ENCODE data around the gene ANKH. TPM values are rescaled to one million over a fixed set of nuclear protein-coding genes. Genes with fewer than 3 reads are reported as not detected.
A peak's percentile ranks its signal among the peaks of the same experiment; 100 is the strongest.

ANKH gene
- total and polyA plus RNA-seq, 10 of the 15 experiments (the other 5 are each of a cell fraction or from before 2014, with no cell fraction given) = 2.1 to 43.9 (median 14.4) TPM

GRCh38 chr5:14767735-14768507, 103.7 kb downstream of the ANKH start:
- ATAC-seq = no peak
- 43% methylated on average over 8 of the region's 8 CpGs for WGBS (ENCODE audit: insufficient coverage, insufficient replicate concordance, low lambda C conversion rate, missing lambda C conversion rate)
- ChIA-PET SMC1A (ENCODE audit: uncharacterized antibody, unreplicated experiment) (interaction anchor here (0.7 to 4.0 kb wide), 6 partner anchors 9 to 81 kb away, joined by 3 to 15 read pairs (median 3); no protein-coding TSS in a partner anchor), CTCF (interaction anchor here (1.0 to 1.6 kb wide), 6 partner anchors 8 to 236 kb away, joined by 3 to 5 read pairs (median 4); no protein-coding TSS in a partner anchor), POLR2A (no interaction called here), RAD21 (ENCODE audit: unreplicated experiment) (no interaction called here)
- Histone ChIP-seq H3K27me3 (replicated peaks in 1 of 2; ENCODE audit: control insufficient read depth in 2 of 2, insufficient read depth in 2 of 2, low read length in 1 of 2) (no peaks in the 10 kb centered on the region), H3K27ac (ENCODE audit: control insufficient read depth, insufficient read depth) (no peak overlapping the region), H4K20me1 (ENCODE audit: control insufficient read depth, insufficient read depth) (no peaks in the 10 kb centered on the region), H3K4me1 (ENCODE audit: control insufficient read depth, insufficient read depth, low read length) (peaks cover 3% of the 10 kb centered on the region), H3K36me3 (ENCODE audit: control insufficient read depth in 2 of 2, insufficient read depth in 2 of 2, low read length in 1 of 2) (peaks cover 0 to 3% of the 10 kb centered on the region in 2 experiments; a peak in 2 of 4 replicates), H3K9me3 (replicated peaks; ENCODE audit: control insufficient read depth, insufficient read depth, low read length) (no peaks in the 10 kb centered on the region), H3K4me3 (no peak overlapping the region), H3K4me2 (ENCODE audit: control insufficient read depth, insufficient read depth) (no peak overlapping the region), H3K79me2 (ENCODE audit: control insufficient read depth, insufficient read depth, low read length) (no peaks in the 10 kb centered on the region), H2AFZ (ENCODE audit: control insufficient read depth, low read depth, low read length) (peak overlapping the region; percentile 12; the same call in 1 of the 2 replicates), H3K9ac (ENCODE audit: control insufficient read depth, insufficient read depth, low read length) (no peak overlapping the region)
- peak; percentile 71 for FAIRE-seq
- no TSS peak for BruUV-seq (replicated peaks)
- intact Hi-C loops (cut with micrococcal nuclease; ENCODE audit: unreplicated experiment) (no loop called here), in situ Hi-C loops (cut with MboI) (no loop called here)
- peak; percentile 59 for TF ChIP-seq RUNX3 (IDR thresholded peaks at IDR 0.05; ENCODE audit: low read length)
- no peak for TF ChIP-seq NFXL1 (IDR thresholded peaks at IDR 0.05; ENCODE audit: borderline replicate concordance)
- TF ChIP-seq RELA (IDR thresholded peaks at IDR 0.05; ENCODE audit: borderline replicate concordance, partially characterized antibody) = no peak
- peak; percentile 14 to 21; a peak in 1 of 4 replicates for TF ChIP-seq BHLHE40 (IDR thresholded peaks at IDR 0.05; ENCODE audit: borderline replicate concordance in 1 of 2, low read depth in 2 of 2, low read length in 1 of 2)
- DNase-seq (ENCODE audit: low read depth, low spot score) = no peak

- Histone ChIP-seq H3K36me3 (ENCODE audit: control insufficient read depth in 2 of 2, insufficient read depth in 2 of 2, low read length in 1 of 2) (peaks cover 0 to 3% of the 10 kb centered on the region in 2 experiments; a peak in 2 of 4 replicates), H3K27me3 (replicated peaks in 1 of 2; ENCODE audit: control insufficient read depth in 2 of 2, insufficient read depth in 2 of 2, low read length in 1 of 2) (no peaks in the 10 kb centered on the region), H3K9me3 (replicated peaks; ENCODE audit: control insufficient read depth, insufficient read depth, low read length) (no peaks in the 10 kb centered on the region), H3K4me2 (ENCODE audit: control insufficient read depth, insufficient read depth) (no peak overlapping the region), H3K9ac (ENCODE audit: control insufficient read depth, insufficient read depth, low read length) (no peak overlapping the region), H3K4me1 (ENCODE audit: control insufficient read depth, insufficient read depth, low read length) (peaks cover 7% of the 10 kb centered on the region), H3K27ac (ENCODE audit: control insufficient read depth, insufficient read depth) (no peak overlapping the region), H3K4me3 (no peak overlapping the region), H3K79me2 (ENCODE audit: control insufficient read depth, insufficient read depth, low read length) (no peaks in the 10 kb centered on the region), H2AFZ (ENCODE audit: control insufficient read depth, low read depth, low read length) (no peak overlapping the region), H4K20me1 (ENCODE audit: control insufficient read depth, insufficient read depth) (no peaks in the 10 kb centered on the region)
- RAD21 ChIA-PET (ENCODE audit: unreplicated experiment) = no interaction called here
- no TSS peak for BruUV-seq (replicated peaks)
- WGBS (ENCODE audit: insufficient coverage, insufficient replicate concordance, low lambda C conversion rate, missing lambda C conversion rate) = 86% methylated on average over 5 of the region's 5 CpGs
- no peak for DNase-seq (ENCODE audit: low read depth, low spot score)
- ATAC-seq = no peak
- POLR2A ChIA-PET = no interaction called here
- intact Hi-C loops (cut with micrococcal nuclease; ENCODE audit: unreplicated experiment) (no loop called here), in situ Hi-C loops (cut with MboI) (no loop called here)
- SMC1A ChIA-PET (ENCODE audit: uncharacterized antibody, unreplicated experiment) = interaction anchor here (0.7 to 4.0 kb wide), 5 partner anchors 8 to 81 kb away, joined by 3 to 15 read pairs (median 3); no protein-coding TSS in a partner anchor
- CTCF ChIA-PET = interaction anchor here (1.2 to 1.6 kb wide), 5 partner anchors 15 to 236 kb away, joined by 3 to 5 read pairs (median 4); no protein-coding TSS in a partner anchor
- FAIRE-seq = no peak
- TF ChIP-seq TARDBP (IDR thresholded peaks at IDR 0.05; ENCODE audit: borderline replicate concordance) = no peak
- TF ChIP-seq BHLHE40 (IDR thresholded peaks at IDR 0.05; ENCODE audit: borderline replicate concordance in 1 of 2, low read depth in 2 of 2, low read length in 1 of 2) = no peak
- TF ChIP-seq ELK1 (IDR thresholded peaks at IDR 0.05; ENCODE audit: low read depth, low read length) = no peak
- TF ChIP-seq SMC3 (IDR thresholded peaks at IDR 0.05; ENCODE audit: borderline replicate concordance, low read length) = no peak
- TF ChIP-seq CUX1 (IDR thresholded peaks at IDR 0.05; ENCODE audit: insufficient replicate concordance, low read depth, low read length) = no peak
- TF ChIP-seq NBN (IDR thresholded peaks at IDR 0.05) = no peak
- no peak for TF ChIP-seq HCFC1 (IDR thresholded peaks at IDR 0.05; ENCODE audit: low read length)
These were observed 104.5 kb downstream of the ANKH start for GRCh38 chr5:14767053-14767452.

Data from GM12878 (cell line).